UCSD-AML1 (cell line): ENCODE measurements around the gene ALLC.
"Not testable (repeated sequence)": the region's sequence is repeated elsewhere in the genome, so short reads cannot be mapped to it uniquely, and the experiment has no call there.

ENCODE experiments used
- DNase-seq: peaks from one replicate; lab custom pipeline; 2025; ENCODE audit not compliant: unreplicated experiment; lab: John Stamatoyannopoulos, UW

ALLC gene

DNA sequence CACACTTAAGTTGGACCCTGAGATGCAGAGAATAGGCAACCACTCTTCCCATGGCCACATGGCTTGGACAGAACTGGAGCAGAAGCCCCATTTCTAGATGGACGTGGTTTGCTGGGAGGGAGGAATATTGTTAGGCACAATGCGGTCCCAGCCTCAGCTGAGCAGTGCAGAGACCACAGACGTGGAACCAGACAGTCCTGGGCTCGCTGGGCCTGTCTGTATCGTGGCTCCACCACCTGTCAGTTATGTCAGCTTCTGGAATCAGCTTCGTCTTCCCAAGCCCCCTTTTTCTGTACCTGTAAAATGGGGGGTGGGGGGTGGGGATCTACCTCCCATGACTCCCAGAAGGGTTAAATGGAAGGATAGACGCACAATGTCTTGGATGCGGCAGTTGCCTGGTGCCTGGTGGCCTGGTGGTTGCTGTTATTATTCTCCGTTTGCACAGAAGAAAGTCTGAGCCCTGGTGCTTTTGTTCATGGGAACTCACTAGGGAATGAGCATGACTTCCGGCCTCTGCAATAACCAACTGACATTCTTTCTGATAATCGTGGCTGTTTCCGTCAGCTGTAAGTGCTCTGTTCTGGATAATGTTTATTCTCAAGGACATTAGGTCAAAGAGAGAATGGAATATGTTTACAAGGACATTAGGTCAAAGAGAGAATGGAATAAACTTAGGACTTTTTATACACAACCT is 31.7 kb upstream of the ALLC start:
- DNase-seq = no peak

GRCh38 chr2:3626812-3627499 is 31.0 kb upstream of the ALLC start:
- no peak for DNase-seq

DNA sequence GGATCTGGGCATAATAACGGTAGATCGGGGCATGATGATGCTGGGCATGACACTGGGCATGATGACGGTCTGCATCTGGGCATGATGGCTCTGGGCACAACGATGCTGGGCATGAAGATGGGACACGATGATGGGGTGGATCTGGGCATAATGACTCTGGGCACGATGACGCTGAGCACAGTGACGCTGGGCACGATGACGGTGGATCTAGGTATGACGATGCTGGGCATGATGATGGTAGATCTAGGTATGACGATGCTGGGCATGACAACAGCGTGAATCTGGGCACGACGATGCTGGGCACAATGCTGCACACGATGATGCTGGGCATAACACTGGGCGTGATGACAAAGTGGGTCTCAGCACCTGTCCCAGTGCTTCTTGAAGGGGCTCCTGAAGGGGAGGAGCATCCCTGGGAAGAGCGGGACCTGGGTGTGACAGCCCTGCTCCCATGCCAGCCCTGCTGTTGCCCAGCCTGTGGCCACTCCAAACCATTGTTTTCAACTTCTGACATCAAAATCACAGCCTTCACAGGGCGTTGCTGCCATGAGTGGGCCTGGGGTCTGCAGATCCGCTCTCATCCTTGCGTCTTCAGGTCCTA is 30.4 kb upstream of the ALLC start:
- DNase-seq = no peak

DNA sequence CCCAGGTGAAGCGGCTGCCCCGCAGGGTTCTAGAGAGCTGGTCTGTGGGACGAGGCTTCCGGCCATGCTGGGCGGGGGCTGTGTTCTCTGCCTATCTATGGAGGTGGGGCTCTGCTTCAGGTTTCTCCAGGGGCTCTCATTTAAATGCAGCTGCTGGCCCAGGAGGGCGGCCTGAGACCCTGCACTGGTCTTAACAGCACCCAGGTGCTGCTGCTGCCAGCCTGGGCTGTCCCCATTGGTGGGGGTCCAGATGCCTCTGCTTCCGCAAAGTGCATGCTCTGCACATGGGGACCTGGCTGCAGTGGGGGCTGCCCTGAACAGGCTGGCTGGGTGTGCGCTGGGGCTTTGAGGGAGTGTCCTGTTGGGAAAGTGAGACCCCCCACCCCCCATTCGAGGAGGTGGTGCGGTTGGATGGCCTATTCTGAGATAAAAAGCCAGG is 29.7 kb upstream of the ALLC start:
- no peak for DNase-seq

DNA sequence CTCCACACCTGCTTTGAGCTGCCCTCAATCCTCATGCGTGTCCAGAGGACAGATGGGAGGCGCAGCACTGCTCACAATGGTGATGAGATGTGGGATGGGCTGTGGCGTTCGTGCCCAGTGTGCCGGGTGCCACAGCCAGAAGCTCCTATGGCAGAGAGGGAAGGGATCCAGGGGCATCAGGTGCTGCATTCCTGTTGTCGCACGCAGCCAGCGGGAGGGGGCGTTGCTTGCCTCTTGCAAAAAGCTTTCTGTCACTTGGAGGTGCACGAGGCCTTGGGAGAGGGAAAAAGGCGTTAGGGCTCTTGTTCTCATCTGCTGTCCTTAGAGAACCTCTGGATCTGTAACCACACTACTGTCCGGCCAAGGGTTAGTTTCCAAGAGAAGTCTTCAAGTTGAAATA is 29.2 kb upstream of the ALLC start:
- DNase-seq = peak; percentile 25

- DNase-seq = no peak
Measured at GRCh38 chr2:3630631-3631030, 27.4 kb upstream of the ALLC start.

DNA sequence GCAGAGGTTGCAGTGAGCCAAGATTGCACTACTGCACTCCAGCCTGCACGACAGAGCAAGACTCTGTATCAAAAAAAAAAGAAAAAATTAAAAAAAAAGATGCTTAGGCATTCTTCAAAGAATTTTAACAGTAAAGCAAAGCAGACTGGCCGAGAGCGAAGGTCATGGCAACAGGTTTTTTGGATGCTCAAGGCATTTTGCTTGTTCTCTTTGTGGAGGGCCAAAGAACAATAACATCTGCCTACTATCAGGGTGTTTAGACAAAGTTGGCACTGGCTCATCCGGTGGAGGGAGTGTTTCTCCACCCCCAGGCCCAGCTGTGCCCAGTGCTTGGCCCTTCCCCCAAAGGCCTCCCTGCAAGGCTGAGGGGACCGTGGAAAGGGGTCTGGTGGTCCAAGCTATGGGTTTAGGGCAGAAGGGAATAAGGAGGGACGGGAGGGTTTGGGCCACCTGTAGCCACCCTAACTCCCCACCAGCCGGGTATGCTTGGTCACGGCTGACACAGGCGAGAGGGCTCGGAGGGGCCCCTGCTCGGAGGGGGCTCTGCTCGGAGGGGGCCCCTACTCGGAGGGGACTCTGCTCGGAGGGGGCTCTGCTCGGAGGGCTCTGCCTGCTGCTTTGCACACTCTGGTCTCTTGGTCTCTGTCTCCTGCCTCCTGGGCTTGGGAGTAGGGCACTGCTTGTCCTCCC is 26.7 kb upstream of the ALLC start:
- DNase-seq = no peak

DNA sequence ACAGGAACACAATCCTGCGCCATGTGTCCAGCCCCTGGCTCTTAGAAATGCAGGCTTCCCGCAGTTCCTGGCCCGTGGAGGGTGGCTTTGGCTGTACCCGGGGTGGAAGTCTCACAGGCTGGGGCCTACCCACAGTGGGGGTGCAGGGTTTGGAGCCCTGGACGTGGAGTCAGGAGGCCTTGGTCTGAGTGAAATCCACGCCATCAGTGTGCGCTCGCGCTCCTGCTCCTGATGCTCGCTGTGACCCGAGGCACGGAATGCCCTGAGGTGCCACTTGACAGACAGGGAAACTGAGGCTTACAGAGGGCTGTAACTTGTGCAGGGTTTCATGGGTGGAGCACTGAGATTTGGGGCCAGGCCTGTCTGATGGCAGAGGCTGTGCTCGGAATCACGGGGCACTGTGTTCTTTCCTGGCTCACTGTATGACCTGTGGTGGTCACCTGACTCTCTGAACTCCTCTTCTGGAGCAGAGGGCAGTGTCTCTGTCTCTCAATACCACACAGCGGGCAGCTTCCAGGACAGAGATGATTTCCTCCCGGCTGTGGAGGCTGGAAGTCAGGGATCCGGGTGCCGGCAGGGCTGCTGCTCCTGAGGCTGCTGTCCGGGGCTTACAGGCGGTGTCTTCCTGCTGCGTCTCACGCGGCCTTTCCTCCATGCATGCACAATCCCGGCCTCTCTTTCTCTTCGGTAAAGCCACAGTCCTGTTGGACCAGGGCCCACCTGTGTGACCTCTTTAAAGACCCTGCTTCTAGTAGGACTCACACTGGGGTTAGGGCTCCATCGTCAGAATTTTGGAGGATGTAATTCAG is 25.9 kb upstream of the ALLC start:
- no peak for DNase-seq

- DNase-seq = no peak
Measured at GRCh38 chr2:3633089-3633981, 24.7 kb upstream of the ALLC start.

DNA sequence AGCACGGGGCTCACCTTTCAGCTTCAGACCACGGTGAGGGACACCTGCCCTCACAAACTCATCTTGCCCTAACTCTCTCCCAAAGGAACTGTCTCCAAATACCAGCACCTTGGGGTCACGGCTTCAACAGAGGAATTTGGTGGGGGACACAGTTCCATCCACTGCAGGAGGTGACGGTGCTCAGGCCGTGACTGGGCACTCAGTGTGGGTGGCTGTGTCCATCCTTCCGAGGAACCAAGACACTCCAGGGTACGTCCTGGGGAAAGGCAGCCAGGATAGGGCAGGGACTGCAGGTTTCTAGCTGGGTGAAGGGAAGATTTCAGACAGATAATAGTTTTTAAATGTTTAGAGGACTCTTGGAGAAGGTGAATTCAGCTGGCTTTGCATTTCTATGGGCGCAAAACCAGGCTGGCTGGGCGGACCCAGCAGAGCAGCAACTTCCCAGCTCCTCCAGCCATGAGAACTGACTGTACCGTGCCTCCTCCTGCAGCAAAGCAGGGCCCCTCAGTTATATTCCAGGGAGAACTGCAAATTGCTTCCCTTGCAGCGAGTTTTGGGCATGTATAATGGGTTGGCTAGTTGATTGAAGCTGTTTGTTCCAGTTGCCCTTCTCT is 23.9 kb upstream of the ALLC start:
- no peak for DNase-seq

- no peak for DNase-seq
Measured at GRCh38 chr2:3634596-3635121, 23.3 kb upstream of the ALLC start.

GRCh38 chr2:3635171-3635974 is 22.6 kb upstream of the ALLC start:
- no peak for DNase-seq

- DNase-seq = not testable (repeated sequence)
Measured at GRCh38 chr2:3635975-3636327, 22.0 kb upstream of the ALLC start.

DNA sequence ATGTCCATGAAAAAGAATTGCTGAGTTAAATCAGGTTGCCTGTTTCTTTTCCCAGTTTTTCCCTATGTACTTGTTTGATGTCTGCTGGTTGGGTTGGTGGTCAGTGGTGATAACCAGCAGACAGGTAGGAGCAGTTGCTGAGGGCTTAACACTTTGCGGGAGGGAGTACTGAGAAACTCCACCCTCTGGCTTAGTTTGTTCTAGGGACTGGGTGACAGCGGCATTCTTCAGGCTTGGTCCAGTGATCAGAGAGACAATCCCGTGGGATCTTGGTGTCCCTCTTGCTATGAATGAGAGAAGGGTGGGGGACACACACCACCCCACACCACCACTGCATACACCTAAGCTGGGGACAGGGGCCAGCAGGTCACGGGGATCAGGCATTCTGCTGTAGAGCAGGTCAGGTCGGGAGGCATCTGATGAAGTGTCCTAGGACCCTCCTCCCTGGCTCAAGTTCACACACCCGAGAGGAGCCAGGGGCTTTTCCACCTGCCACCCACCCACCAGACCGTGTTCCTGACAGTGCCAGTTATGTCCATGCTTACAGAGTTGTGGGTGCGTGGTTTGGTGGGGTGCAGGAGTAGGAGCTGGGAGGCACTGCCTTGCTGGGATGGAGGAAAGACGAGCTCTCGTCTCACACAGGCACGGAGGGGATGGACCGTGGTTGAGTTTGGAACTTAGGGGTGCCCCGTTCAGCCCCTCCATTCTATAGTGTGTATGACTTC is 21.3 kb upstream of the ALLC start:
- no peak for DNase-seq

DNA sequence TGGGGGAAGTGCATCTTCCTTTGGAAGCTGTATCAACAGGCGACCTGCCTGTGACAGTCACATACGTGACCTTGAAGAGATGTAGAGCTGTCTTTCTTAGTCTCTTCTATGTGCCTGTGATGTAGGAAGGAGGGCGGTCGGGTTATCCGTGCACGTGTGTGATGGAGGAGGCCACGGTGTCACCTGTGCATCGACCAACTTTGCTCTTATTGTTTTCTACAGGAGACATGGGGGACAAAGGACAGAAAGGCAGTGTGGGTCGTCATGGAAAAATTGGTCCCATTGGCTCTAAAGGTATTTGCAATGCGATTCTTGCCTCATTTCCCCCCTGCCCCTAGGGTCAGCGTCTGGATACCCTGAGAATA is 20.7 kb upstream of the ALLC start:
- DNase-seq = no peak

DNA sequence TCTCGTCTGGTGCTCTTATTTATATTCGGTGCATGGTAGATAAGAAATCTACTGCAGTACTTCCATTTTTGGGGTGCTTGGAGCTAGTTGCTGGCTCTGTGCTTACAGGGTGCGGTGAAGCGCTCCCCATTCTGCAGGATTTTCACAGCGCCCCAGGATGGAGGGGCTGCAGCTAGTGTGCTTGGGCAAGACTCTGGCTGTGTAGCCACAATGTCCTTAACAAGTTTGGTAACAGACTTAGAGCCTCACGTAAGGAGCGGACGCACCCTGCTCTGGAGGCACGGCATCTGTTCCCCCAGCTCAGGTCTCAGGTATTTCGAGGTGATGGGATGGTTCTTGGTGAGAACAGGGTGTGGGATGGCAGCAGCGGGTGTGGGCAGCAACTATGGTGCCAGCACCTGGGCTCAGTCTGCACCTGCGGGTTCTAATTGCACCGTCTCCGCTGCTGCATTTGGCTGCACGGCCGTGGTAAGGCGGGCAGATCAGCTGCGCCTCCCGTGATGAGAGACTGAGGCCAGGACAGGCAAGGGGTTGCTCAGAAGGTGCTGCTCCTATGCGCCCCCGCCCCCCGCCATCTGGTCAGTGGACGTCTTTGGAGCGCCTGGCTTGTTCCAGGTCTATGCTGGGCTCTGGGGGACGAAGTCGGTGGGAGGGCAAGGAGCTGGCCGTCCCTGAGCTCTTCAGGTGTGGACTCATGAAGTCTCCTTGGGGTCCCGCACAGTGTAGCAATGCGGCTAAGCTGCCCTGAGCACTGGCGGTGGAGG is 20.1 kb upstream of the ALLC start:
- DNase-seq = no peak

DNA sequence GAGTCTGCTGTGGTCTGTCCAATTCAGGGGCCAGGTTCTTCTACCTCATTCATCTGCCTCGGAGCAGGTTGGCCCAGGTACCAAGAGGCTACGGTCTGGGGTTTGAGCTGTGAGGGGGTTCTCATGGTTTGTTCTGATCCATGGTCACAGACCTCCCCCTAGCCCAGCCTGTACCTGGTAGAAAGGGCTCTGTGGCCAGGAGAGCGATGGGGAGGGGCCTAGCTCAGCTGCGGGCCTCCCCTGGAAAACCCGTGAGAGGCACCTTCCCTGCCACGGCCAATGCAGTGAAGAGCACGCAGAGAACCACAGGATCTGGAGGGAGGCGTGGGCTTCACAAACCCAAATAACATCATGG is 19.6 kb upstream of the ALLC start:
- no peak for DNase-seq
